ENCODE measurements around the gene ZC3H11A.
"Not testable (repeated sequence)": the region's sequence is repeated elsewhere in the genome, so short reads cannot be mapped to it uniquely, and the experiment has no call there.

DNA sequence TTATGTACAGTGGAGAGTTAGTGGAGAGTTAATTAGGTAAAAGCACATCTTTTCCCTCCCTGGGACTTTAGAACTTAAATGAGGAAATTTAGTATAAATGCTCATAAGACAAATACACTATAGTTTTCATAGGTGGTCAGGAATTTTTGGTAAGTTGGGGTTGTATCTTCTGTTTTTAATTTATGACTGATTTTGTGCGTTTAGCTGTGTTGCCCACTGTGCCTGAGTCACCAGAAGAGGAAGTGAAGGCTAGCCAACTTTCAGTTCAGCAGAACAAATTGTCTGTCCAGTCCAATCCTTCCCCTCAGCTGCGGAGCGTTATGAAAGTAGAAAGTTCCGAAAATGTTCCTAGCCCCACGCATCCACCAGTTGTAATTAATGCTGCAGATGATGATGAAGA is 33.8 kb downstream of the ZC3H11A start:
- TF ChIP-seq, protein P1, sequence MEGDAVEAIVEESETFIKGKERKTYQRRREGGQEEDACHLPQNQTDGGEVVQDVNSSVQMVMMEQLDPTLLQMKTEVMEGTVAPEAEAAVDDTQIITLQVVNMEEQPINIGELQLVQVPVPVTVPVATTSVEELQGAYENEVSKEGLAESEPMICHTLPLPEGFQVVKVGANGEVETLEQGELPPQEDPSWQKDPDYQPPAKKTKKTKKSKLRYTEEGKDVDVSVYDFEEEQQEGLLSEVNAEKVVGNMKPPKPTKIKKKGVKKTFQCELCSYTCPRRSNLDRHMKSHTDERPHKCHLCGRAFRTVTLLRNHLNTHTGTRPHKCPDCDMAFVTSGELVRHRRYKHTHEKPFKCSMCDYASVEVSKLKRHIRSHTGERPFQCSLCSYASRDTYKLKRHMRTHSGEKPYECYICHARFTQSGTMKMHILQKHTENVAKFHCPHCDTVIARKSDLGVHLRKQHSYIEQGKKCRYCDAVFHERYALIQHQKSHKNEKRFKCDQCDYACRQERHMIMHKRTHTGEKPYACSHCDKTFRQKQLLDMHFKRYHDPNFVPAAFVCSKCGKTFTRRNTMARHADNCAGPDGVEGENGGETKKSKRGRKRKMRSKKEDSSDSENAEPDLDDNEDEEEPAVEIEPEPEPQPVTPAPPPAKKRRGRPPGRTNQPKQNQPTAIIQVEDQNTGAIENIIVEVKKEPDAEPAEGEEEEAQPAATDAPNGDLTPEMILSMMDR (conservative IDR thresholded peaks at IDR 0.05; ENCODE audit: low read depth, low read length) = not testable (repeated sequence)
- TF ChIP-seq POLR2A (IDR thresholded peaks at IDR 0.05; ENCODE audit: low read depth, low read length); SMC3 (IDR thresholded peaks at IDR 0.05; ENCODE audit: low read depth, low read length); RAD21 (IDR thresholded peaks at IDR 0.05; ENCODE audit: low read length); CHD1 (IDR thresholded peaks at IDR 0.05; ENCODE audit: low read depth, low read length); BHLHE40 (IDR thresholded peaks at IDR 0.05; ENCODE audit: low read depth, low read length); RFX5 (IDR thresholded peaks at IDR 0.05; ENCODE audit: low read depth, low read length); RCOR1 (IDR thresholded peaks at IDR 0.05; ENCODE audit: insufficient replicate concordance, low read length); MXI1 (IDR thresholded peaks at IDR 0.05; ENCODE audit: borderline replicate concordance, low read depth, low read length): not testable (repeated sequence)
- TF ChIP-seq, protein P2, sequence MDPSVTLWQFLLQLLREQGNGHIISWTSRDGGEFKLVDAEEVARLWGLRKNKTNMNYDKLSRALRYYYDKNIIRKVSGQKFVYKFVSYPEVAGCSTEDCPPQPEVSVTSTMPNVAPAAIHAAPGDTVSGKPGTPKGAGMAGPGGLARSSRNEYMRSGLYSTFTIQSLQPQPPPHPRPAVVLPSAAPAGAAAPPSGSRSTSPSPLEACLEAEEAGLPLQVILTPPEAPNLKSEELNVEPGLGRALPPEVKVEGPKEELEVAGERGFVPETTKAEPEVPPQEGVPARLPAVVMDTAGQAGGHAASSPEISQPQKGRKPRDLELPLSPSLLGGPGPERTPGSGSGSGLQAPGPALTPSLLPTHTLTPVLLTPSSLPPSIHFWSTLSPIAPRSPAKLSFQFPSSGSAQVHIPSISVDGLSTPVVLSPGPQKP (IDR thresholded peaks at IDR 0.05; ENCODE audit: borderline replicate concordance, low read depth, low read length) = not testable (repeated sequence)
- TF ChIP-seq, protein P3, sequence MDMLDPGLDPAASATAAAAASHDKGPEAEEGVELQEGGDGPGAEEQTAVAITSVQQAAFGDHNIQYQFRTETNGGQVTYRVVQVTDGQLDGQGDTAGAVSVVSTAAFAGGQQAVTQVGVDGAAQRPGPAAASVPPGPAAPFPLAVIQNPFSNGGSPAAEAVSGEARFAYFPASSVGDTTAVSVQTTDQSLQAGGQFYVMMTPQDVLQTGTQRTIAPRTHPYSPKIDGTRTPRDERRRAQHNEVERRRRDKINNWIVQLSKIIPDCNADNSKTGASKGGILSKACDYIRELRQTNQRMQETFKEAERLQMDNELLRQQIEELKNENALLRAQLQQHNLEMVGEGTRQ (IDR thresholded peaks at IDR 0.05; ENCODE audit: low read depth, low read length) = not testable (repeated sequence)
